AG09319 (cell line): Measurements from ENCODE around the gene RYR2.

ENCODE experiments used
- DNase-seq: peaks from one replicate; pipeline ENCODE4 v3.0.0-alpha.2; 2010; ENCODE audit warnings: low read depth; ENCODE audit errors: extremely low read depth
- TF ChIP-seq, protein P1 (sequence below): IDR thresholded peaks from 2 replicates; pipeline ENCODE4 v1.5.1; 2011; ENCODE audit warnings: low read depth, mild to moderate bottlenecking, inconsistent platforms, low read length, moderate library complexity

Gene RYR2

DNA sequence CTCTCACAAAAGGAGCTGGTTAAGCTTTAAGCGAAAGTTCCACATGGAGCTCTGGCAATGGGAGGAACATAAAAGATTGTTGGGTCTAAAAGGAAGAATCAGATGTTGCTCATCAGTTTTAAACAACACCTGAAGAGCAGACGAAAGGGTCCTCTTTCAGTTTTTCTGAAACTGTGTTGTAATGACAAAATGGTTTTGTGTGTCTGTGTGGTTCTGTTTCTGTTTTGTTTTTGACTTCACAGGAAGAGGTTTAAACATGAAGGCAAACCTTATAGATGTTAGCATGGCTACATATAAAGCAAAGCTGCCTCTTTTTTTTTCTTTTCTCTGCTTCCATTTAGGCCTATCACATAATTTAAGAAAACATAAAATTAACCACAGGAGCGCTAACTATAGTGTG lies 712.6 kb downstream of the RYR2 start:
- TF ChIP-seq, protein P1, sequence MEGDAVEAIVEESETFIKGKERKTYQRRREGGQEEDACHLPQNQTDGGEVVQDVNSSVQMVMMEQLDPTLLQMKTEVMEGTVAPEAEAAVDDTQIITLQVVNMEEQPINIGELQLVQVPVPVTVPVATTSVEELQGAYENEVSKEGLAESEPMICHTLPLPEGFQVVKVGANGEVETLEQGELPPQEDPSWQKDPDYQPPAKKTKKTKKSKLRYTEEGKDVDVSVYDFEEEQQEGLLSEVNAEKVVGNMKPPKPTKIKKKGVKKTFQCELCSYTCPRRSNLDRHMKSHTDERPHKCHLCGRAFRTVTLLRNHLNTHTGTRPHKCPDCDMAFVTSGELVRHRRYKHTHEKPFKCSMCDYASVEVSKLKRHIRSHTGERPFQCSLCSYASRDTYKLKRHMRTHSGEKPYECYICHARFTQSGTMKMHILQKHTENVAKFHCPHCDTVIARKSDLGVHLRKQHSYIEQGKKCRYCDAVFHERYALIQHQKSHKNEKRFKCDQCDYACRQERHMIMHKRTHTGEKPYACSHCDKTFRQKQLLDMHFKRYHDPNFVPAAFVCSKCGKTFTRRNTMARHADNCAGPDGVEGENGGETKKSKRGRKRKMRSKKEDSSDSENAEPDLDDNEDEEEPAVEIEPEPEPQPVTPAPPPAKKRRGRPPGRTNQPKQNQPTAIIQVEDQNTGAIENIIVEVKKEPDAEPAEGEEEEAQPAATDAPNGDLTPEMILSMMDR = no peak
- DNase-seq = no peak

DNA sequence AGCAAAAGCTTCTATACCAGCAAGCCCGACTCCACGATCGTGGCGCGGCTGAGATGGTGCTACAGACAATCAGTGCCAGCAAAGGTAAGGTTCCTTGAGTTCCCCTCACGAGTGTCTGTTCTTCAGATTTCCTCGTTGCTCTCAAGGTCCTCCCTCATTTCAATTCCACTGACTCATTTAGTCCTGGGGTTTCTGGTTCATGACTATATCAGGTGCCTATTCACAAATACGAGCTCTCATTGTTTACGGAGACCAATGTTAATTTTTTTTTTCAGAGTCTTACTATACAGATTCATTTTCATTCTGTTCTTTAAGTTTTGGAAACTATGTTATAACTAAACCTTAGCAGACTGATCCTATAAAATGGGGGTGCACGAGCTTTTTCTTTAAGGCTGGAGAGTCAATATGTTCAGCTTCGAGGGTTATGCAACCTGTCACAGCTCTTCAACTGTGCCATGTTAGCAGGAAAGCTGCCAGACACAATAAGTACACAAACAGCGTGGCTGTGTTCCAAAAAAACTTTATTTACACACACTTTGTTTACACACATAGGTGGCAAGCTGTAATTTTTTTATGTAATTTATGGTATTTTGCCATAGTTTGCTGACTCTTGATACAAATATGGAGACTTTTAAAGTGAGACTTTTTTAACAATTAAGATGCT lies 714.5 kb downstream of the RYR2 start:
- DNase-seq = no peak
- TF ChIP-seq, protein P1 = no peak

DNA sequence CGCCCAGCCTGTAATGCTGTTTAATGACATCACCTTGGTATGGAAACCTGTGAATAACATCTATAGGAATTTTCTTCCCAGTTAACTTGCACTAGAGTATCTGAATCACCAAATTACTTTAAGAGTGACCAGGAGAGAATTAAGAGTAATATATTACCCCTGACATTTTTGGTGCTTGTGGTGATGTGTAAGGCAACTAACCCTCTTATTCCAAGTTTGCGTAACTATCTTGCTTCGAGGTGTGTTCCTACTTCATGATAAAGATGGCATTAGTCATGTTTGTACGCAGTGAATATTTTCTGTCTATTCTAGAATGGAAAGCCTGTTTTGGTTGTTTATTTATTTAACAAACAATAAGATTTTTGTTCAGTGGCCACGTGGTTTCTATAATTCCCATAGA lies 717.4 kb downstream of the RYR2 start:
- DNase-seq = no peak
- TF ChIP-seq, protein P1 = no peak

DNA sequence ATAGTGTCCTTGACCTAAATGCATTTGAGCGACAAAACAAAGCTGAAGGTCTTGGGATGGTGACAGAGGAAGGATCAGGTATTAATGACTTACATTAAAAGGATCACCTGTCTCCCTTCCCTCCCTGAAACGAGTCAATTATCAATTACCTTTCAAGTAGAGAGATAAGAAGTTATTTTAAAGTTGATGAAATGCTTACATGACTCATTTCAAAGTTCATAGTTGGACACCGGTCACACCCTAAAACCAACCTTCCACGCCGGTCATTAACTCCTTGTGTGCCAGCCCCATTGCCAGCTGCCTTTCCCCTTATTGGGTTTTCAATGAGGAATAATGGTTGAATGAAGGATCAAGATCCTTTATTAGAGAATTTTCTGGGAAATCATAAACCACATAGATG lies 719.0 kb downstream of the RYR2 start:
- TF ChIP-seq, protein P1 = no peak

DNA sequence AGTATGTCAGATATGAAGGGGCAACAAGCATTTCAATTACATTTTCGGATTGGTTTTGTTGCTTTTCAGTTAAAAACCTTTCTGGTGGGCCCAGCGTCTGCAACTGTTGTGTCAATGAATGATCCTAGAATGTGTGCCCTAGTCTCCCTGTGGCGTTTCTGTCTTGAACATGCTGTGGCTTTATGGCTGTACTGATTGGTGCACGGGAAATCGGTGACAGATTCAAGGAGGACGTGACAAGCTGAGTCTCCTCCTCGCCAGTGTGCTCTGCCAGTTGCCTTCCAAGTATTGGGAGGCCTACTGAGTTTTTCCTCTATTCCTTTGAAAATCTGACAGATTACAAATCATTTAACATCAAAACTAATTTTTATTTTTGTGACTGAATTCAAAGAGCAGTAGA lies 721.2 kb downstream of the RYR2 start:
- TF ChIP-seq, protein P1 = no peak
- no peak for DNase-seq

More for the DNA sequence above, 719.0 kb downstream of the RYR2 start:
- DNase-seq = no peak

DNA sequence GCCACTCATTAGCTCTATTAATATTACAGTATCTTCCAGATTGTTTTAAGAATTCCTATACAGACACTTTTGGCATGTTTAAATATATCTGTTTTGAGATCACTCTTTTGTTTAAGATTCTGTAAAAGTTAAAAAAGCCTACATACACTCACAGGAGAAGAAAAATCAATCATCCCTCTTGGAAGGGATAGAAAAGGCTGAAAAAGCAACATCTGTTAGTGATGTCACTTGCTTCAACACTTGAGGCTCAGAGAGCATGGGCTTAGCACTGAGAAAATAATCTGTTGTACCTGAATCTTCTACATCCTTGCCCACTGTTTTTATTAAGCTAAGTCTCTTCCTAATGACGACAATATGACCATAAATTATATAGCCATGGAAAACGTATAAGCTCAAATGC lies 721.8 kb downstream of the RYR2 start:
- TF ChIP-seq, protein P1 = no peak

DNA sequence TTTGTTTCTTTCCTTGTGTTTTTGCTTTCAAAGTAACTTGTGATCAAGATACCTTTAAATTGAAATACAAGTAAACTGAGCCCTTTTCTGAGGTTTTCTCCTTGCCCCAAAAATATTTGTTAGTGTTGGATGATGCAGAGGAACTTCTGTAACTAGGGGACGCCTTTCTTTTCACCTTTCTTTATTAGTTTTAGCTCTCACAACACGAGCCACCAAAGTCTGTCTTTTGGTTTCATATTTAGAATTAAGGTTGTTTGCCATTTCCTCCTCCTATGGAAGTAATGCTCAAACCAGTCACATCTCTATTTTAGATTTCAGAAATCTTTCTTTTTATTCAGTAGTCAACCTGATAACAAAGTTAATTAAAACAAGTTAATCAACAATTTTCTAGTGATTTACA lies 727.9 kb downstream of the RYR2 start:
- TF ChIP-seq, protein P1 = no peak
- DNase-seq = no peak

More for the DNA sequence above, 721.8 kb downstream of the RYR2 start:
- no peak for DNase-seq
